ENCODE results near the gene PLA2G2C. TPM values are rescaled to one million over a fixed set of nuclear protein-coding genes. Genes with fewer than 3 reads are reported as not detected.

PLA2G2C gene
- total and polyA plus RNA-seq, 2 donors (not counting 3 experiments of a cell fraction or from before 2014, with no cell fraction given): not detected

DNA sequence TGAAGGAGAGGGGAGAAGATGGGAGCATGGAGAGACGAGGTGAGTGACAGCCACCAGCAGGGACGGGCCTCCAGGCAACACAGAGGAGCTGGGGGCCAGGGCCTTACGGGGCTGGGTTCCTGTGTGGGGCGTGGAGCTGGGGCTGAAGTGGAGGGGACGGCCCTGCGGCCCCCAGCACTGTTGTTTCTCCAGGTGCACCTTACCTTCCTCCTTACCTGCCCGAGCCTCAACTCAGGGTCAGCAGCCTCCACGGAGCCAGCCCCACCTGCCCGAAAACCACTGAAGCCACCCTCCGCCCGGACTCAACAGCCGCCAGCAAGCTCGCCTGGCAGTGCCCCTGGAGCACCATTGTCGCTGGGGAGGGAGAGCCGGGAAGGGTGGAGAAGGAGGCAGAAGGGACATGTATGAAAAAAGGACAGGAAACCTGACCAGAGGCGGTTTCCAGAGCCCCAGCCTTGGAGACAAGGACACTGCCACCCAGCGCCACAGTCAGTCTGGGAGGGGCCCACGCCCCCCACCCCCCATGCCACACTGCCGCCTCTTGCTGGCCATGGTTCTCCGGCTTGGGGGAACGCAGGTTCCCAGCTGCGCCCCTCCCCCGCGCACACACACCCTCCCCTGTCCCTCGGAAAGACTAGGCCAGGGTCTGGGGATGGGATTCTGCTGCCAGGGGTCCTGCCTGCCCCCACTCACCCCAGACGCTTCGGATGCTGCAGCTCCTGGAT lies 36.6 kb downstream of the PLA2G2C start:
- H3K27me3 ChIP-seq (ENCODE audit: control insufficient read depth in 2 of 2, insufficient read depth in 2 of 2, low read length in 2 of 2): no peaks in the 10 kb centered on the region
- no peaks in the 10 kb centered on the region for H3K36me3 ChIP-seq (ENCODE audit: control insufficient read depth in 2 of 2, extremely low read depth in 1 of 2, insufficient read depth in 2 of 2, low read length in 2 of 2)
- no TSS peak for BruUV-seq (replicated peaks)
- H3K9me1 ChIP-seq (replicated peaks; ENCODE audit: control insufficient read depth, extremely low read depth, insufficient read depth, low read length): no peaks in the 10 kb centered on the region
- no peak overlapping the region for H3K4me2 ChIP-seq (ENCODE audit: insufficient read depth, low read length)
- H3K4me3 ChIP-seq (replicated peaks in 1 of 3; ENCODE audit: insufficient read depth in 1 of 3, low read depth in 1 of 3, low read length in 3 of 3): no peak overlapping the region
- no peak overlapping the region for H2AFZ ChIP-seq (ENCODE audit: low read depth, low read length)
- H3K9me3 ChIP-seq (replicated peaks; ENCODE audit: control insufficient read depth, insufficient read depth, low read length): no peaks in the 10 kb centered on the region
- FAIRE-seq (no peak), DNase-seq (ENCODE audit: low read depth, low spot score) (no peak)
- no peaks in the 10 kb centered on the region for H4K20me1 ChIP-seq (replicated peaks; ENCODE audit: control insufficient read depth, extremely low read depth, insufficient read depth, low read length)
- CTCF ChIA-PET: interaction anchor here (1.2 to 4.8 kb wide), 2 partner anchors 233 to 268 kb away, joined by 4 to 61 read pairs; partner anchors contain the start of gene OTUD3
- TF ChIP-seq GATA2 (IDR thresholded peaks at IDR 0.05; ENCODE audit: insufficient read depth, insufficient read length, low read depth, low read length) (no peak), FOS (IDR thresholded peaks at IDR 0.05; ENCODE audit: borderline replicate concordance, insufficient read depth, low read length) (no peak), POLR2A (IDR thresholded peaks at IDR 0.05; ENCODE audit: low read depth, low read length) (no peak), POLR2AphosphoS5 (IDR thresholded peaks at IDR 0.05; ENCODE audit: insufficient read depth, low read depth, low read length) (no peak), JUN (IDR thresholded peaks at IDR 0.05; ENCODE audit: borderline replicate concordance, insufficient read depth, insufficient read length, low read depth) (no peak), MYC (IDR thresholded peaks at IDR 0.05; ENCODE audit: low read depth, low read length) (no peak), EZH2 (IDR thresholded peaks at IDR 0.05; ENCODE audit: borderline replicate concordance, low read depth, low read length, severe bottlenecking) (no peak)
- TF ChIP-seq, protein P1, sequence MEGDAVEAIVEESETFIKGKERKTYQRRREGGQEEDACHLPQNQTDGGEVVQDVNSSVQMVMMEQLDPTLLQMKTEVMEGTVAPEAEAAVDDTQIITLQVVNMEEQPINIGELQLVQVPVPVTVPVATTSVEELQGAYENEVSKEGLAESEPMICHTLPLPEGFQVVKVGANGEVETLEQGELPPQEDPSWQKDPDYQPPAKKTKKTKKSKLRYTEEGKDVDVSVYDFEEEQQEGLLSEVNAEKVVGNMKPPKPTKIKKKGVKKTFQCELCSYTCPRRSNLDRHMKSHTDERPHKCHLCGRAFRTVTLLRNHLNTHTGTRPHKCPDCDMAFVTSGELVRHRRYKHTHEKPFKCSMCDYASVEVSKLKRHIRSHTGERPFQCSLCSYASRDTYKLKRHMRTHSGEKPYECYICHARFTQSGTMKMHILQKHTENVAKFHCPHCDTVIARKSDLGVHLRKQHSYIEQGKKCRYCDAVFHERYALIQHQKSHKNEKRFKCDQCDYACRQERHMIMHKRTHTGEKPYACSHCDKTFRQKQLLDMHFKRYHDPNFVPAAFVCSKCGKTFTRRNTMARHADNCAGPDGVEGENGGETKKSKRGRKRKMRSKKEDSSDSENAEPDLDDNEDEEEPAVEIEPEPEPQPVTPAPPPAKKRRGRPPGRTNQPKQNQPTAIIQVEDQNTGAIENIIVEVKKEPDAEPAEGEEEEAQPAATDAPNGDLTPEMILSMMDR (IDR thresholded peaks at IDR 0.05; ENCODE audit: extremely low read depth in 1 of 2, insufficient read depth in 1 of 2, low read depth in 1 of 2, low read length in 2 of 2): no peak
- TF ChIP-seq, protein P2, sequence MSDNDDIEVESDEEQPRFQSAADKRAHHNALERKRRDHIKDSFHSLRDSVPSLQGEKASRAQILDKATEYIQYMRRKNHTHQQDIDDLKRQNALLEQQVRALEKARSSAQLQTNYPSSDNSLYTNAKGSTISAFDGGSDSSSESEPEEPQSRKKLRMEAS (IDR thresholded peaks at IDR 0.05; ENCODE audit: insufficient read depth, insufficient read length): no peak
- POLR2A ChIA-PET: no interaction called here
- dilution Hi-C loops (cut with MboI; ENCODE audit: extremely low pct_ligation_motif_present, low sequenced_read_pairs) (no loop called here), intact Hi-C loops (cut with micrococcal nuclease) (no loop called here)
- no peak overlapping the region for H3K9ac ChIP-seq (replicated peaks; ENCODE audit: extremely low read depth, insufficient read depth, low read length)
- H3K79me2 ChIP-seq (ENCODE audit: control insufficient read depth, insufficient read depth, low read length): no peaks in the 10 kb centered on the region
- no peak overlapping the region for H3K27ac ChIP-seq (ENCODE audit: insufficient read depth, low read depth, low read length)
- peaks cover 4% of the 10 kb centered on the region for H3K4me1 ChIP-seq (ENCODE audit: control insufficient read depth, extremely low read depth, insufficient read depth, low read length)

Data from endothelial cell of umbilical vein (primary cell).